IMR-90 (cell line): ENCODE measurements around the gene OPHN1.

Source experiments
- FOS ChIP-seq: fragments of 150-350 bp; IDR thresholded peaks from 2 replicates; pipeline ENCODE4 v1.6.1; 2016; ENCODE audit warnings: low read depth, low read length
- RCOR1 ChIP-seq: IDR thresholded peaks from 2 replicates; pipeline ENCODE4 v1.6.1; 2012; ENCODE audit warnings: mild to moderate bottlenecking, low read length, improper control_type of control experiment; ENCODE audit not compliant: insufficient replicate concordance
- TF ChIP-seq, protein P1 (sequence below): conservative IDR thresholded peaks from 2 replicates; pipeline ENCODE4 v1.5.1; 2012; ENCODE audit warnings: mild to moderate bottlenecking, low read depth, low read length, improper control_type of control experiment
- TF ChIP-seq, protein P2 (sequence below): fragments of 150-350 bp; IDR thresholded peaks from 2 replicates; pipeline ENCODE4 v1.6.1; 2016; ENCODE audit warnings: low read depth, mild to moderate bottlenecking, low read length, moderate library complexity, borderline replicate concordance

DNA sequence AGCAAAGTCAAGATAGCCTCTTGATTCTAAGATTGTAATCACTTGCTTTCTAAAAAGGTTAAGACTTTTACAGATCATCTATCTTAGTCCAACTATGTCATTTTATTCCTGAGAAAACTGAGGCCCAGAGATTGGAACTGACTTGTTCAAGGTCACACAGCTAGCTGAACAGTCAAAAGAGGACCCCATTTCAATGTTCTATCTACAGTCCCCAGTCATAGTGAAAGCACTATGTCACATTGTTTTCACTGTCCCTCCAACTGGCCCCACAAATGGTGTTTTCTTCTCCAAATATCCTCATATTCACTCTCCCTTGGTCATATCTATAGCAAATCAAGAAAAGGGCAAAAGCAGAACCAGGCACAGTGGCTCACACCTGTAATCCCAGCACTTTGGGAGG is 145.2 kb downstream of the OPHN1 start:
- TF ChIP-seq RCOR1 (no peak), FOS (no peak)
- TF ChIP-seq, protein P1, sequence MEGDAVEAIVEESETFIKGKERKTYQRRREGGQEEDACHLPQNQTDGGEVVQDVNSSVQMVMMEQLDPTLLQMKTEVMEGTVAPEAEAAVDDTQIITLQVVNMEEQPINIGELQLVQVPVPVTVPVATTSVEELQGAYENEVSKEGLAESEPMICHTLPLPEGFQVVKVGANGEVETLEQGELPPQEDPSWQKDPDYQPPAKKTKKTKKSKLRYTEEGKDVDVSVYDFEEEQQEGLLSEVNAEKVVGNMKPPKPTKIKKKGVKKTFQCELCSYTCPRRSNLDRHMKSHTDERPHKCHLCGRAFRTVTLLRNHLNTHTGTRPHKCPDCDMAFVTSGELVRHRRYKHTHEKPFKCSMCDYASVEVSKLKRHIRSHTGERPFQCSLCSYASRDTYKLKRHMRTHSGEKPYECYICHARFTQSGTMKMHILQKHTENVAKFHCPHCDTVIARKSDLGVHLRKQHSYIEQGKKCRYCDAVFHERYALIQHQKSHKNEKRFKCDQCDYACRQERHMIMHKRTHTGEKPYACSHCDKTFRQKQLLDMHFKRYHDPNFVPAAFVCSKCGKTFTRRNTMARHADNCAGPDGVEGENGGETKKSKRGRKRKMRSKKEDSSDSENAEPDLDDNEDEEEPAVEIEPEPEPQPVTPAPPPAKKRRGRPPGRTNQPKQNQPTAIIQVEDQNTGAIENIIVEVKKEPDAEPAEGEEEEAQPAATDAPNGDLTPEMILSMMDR, result no peak
- TF ChIP-seq, protein P2, sequence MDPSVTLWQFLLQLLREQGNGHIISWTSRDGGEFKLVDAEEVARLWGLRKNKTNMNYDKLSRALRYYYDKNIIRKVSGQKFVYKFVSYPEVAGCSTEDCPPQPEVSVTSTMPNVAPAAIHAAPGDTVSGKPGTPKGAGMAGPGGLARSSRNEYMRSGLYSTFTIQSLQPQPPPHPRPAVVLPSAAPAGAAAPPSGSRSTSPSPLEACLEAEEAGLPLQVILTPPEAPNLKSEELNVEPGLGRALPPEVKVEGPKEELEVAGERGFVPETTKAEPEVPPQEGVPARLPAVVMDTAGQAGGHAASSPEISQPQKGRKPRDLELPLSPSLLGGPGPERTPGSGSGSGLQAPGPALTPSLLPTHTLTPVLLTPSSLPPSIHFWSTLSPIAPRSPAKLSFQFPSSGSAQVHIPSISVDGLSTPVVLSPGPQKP, result no peak
